SK-N-SH (cell line): ENCODE data around the gene ATG4C.

ENCODE experiments used
- FOXM1 ChIP-seq: IDR thresholded peaks from 2 replicates; pipeline ENCODE4 v1.4.0; 2012; ENCODE audit warnings: low read depth, mild to moderate bottlenecking
- MXI1 ChIP-seq: IDR thresholded peaks from 2 replicates; pipeline ENCODE4 v1.6.1; 2012; ENCODE audit warnings: mild to moderate bottlenecking, low read depth, low read length, improper control_type of control experiment
- NRF1 ChIP-seq: IDR thresholded peaks from 2 replicates; pipeline ENCODE4 v1.6.1; 2012; ENCODE audit warnings: low read depth, mild to moderate bottlenecking, low read length
- RAD21 ChIP-seq: IDR thresholded peaks from 2 replicates; pipeline ENCODE4 v1.6.1; 2012; ENCODE audit warnings: mild to moderate bottlenecking, low read length
- SMC3 ChIP-seq: IDR thresholded peaks from 2 replicates; pipeline ENCODE4 v1.6.1; 2012; ENCODE audit warnings: low read depth, low read length, improper control_type of control experiment
- TEAD4 ChIP-seq: IDR thresholded peaks from 2 replicates; pipeline ENCODE4 v1.4.0; 2012; ENCODE audit warnings: mild to moderate bottlenecking, borderline replicate concordance; ENCODE audit not compliant: insufficient read depth
- TF ChIP-seq, protein P1 (sequence below): fragments of 200-600 bp; sonication (generic); IDR thresholded peaks from 2 replicates; pipeline ENCODE4 v1.6.1; 2017; ENCODE audit warnings: antibody characterized with exemption, mild to moderate bottlenecking, moderate library complexity
- TF ChIP-seq, protein P2 (sequence below): IDR thresholded peaks from 2 replicates; pipeline ENCODE4 v1.4.0; 2012; ENCODE audit warnings: low read depth, borderline replicate concordance

DNA sequence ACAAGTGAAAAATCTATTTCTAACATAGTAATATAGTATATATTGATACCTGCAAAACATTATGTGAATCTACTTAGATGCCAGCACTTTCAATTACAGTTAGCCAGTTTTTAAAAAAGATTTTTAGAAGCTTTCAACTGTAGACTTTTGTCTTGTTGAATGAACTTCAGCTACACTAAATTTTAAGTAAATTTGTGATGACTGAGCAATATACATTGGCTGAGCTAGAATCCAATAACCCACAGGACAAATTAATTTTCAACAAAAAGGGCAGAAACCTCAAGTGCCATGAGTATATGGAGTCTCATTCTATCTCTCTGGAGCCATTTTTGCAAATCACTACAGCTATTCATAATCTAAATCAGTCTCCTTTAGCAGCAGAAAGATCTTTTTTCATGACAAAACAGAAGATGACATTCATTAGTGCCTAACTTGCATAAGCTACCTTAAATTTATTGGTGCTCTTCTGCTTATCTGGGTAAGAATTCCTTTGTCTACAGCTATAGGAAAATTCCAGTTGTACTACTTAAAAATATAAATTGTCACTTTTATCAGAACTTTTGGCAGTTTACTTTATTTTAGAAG is 100.3 kb downstream of the ATG4C start:
- TF ChIP-seq SMC3: no peak
- no peak for TF ChIP-seq RAD21
- TF ChIP-seq, protein P1, sequence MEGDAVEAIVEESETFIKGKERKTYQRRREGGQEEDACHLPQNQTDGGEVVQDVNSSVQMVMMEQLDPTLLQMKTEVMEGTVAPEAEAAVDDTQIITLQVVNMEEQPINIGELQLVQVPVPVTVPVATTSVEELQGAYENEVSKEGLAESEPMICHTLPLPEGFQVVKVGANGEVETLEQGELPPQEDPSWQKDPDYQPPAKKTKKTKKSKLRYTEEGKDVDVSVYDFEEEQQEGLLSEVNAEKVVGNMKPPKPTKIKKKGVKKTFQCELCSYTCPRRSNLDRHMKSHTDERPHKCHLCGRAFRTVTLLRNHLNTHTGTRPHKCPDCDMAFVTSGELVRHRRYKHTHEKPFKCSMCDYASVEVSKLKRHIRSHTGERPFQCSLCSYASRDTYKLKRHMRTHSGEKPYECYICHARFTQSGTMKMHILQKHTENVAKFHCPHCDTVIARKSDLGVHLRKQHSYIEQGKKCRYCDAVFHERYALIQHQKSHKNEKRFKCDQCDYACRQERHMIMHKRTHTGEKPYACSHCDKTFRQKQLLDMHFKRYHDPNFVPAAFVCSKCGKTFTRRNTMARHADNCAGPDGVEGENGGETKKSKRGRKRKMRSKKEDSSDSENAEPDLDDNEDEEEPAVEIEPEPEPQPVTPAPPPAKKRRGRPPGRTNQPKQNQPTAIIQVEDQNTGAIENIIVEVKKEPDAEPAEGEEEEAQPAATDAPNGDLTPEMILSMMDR: no peak
- no peak for TF ChIP-seq FOXM1
- no peak for TF ChIP-seq MXI1
- TF ChIP-seq, protein P2, sequence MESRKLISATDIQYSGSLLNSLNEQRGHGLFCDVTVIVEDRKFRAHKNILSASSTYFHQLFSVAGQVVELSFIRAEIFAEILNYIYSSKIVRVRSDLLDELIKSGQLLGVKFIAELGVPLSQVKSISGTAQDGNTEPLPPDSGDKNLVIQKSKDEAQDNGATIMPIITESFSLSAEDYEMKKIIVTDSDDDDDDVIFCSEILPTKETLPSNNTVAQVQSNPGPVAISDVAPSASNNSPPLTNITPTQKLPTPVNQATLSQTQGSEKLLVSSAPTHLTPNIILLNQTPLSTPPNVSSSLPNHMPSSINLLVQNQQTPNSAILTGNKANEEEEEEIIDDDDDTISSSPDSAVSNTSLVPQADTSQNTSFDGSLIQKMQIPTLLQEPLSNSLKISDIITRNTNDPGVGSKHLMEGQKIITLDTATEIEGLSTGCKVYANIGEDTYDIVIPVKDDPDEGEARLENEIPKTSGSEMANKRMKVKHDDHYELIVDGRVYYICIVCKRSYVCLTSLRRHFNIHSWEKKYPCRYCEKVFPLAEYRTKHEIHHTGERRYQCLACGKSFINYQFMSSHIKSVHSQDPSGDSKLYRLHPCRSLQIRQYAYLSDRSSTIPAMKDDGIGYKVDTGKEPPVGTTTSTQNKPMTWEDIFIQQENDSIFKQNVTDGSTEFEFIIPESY: no peak
- TF ChIP-seq NRF1: no peak
- no peak for TF ChIP-seq TEAD4
